ENCODE data around the gene SVOP.

DNA sequence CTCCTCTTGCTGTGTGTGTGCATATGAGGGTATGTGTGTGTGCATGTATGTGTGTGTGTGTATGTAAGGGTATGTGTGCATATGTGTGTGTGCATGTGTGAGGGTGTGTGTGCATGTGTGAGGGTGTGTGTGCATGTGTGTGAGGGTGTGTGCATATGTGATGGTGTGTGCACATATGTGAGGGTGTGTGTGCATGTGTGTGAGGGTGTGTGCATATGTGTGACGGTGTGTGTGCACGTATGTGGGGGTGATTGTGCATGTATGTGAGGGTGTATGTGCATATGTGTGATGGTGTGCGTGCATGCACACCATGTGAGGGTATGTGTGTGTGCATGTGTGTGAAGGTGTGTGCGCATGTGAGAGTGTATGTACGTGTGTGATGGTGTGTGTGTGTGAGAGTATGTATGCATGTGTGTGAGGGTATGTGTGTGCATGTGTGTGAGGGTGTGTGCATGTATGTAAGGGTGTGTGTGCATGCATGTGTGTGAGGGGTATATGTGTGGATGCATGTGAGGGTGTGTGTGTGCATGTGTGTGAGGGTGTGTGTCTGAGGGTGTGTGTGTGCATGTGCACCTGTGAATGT, 125.6 kb downstream of the SVOP start:
- TF ChIP-seq, protein P1, sequence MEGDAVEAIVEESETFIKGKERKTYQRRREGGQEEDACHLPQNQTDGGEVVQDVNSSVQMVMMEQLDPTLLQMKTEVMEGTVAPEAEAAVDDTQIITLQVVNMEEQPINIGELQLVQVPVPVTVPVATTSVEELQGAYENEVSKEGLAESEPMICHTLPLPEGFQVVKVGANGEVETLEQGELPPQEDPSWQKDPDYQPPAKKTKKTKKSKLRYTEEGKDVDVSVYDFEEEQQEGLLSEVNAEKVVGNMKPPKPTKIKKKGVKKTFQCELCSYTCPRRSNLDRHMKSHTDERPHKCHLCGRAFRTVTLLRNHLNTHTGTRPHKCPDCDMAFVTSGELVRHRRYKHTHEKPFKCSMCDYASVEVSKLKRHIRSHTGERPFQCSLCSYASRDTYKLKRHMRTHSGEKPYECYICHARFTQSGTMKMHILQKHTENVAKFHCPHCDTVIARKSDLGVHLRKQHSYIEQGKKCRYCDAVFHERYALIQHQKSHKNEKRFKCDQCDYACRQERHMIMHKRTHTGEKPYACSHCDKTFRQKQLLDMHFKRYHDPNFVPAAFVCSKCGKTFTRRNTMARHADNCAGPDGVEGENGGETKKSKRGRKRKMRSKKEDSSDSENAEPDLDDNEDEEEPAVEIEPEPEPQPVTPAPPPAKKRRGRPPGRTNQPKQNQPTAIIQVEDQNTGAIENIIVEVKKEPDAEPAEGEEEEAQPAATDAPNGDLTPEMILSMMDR (conservative IDR thresholded peaks at IDR 0.05 in 1 of 2, IDR thresholded peaks at IDR 0.05 in 1 of 2; ENCODE audit: extremely low read depth in 1 of 2, insufficient read depth in 1 of 2, low read depth in 1 of 2, low read length in 2 of 2) = no peak
- peak; percentile 31 for TF ChIP-seq EZH2 (IDR thresholded peaks at IDR 0.05; ENCODE audit: borderline replicate concordance, low read length)

All from mammary epithelial cell (primary cell).